Memory B cell (primary cell): Measurements from ENCODE around the gene RASAL1.

ENCODE experiments used
- ATAC-seq: fragments of 150-1000 bp; cut with Tn5 transposase; 2 replicates; pipeline ENCODE4 v1.10.0; 2021; ENCODE audit warnings: low read depth, mild to moderate bottlenecking, moderate library complexity
- DNase-seq, 2 donors: peaks; one replicate each; pipeline ENCODE4 v3.0.0; 2022; ENCODE audit warnings: low spot score in 2 of 2
- H3K27ac Mint-ChIP-seq: one replicate; pipeline ENCODE4 v1.8.0; 2022; ENCODE audit warnings: mild to moderate bottlenecking, moderate library complexity, mixed read lengths
- H3K27me3 Mint-ChIP-seq: one replicate; pipeline ENCODE4 v1.8.0; 2022; ENCODE audit warnings: mixed read lengths
- H3K36me3 Mint-ChIP-seq: one replicate; pipeline ENCODE4 v1.8.0; 2022; ENCODE audit warnings: mild to moderate bottlenecking, mixed read lengths
- H3K4me1 Mint-ChIP-seq: one replicate; pipeline ENCODE4 v1.8.0; 2022; ENCODE audit warnings: mixed read lengths
- H3K4me3 Mint-ChIP-seq: one replicate; pipeline ENCODE4 v1.8.0; 2022; ENCODE audit warnings: mild to moderate bottlenecking, moderate library complexity, mixed read lengths
- H3K9me3 Mint-ChIP-seq: one replicate; pipeline ENCODE4 v1.8.0; 2022; ENCODE audit warnings: mixed read lengths

The RASAL1 gene

DNA sequence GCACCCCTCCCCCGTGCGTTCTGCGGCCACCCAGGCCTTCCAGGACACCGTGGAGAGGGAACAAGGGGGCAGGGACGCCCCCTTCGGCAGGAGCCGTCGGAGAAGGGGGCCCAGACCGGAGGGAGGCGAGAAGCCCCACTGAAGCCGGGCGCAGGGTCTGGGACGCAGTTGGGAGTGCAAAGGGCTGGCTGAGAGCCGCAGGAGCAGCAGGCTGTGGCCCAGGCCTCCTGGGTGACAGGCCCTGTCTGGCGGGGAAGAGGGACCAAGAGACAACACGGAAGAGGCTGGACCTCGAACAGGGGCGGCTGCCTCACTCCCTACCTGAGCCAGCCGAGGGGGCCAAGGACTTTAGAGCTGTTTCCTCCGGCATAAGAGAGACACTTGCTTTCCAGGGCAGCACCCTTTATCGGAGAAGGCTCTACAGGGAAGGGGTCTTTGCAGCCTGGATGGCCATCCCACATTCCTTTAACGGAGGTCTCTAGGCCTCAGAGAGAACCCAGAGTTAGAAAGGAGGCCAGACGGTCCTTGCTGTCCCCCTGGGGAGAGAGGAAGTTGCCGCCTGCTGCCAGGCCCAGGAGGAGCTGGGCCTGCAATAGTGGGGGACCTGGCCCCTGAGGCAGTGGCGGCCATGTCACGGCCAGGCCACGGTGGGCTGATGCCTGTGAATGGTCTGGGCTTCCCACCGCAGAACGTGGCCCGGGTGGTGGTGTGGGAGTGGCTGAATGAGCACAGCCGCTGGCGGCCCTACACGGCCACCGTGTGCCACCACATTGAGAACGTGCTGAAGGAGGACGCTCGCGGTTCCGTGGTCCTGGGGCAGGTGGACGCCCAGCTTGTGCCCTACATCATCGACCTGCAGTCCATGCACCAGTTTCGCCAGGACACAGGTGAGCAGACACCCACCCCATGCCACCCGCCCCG, 77.7 kb downstream of the RASAL1 start:
- H3K36me3 Mint-ChIP-seq = no peaks in the 10 kb centered on the region
- no peak overlapping the region for H3K27ac Mint-ChIP-seq
- no peaks in the 10 kb centered on the region for H3K27me3 Mint-ChIP-seq
- peak overlapping the region; percentile 67 for H3K4me3 Mint-ChIP-seq
- ATAC-seq (no peak), DNase-seq (peak in 1 of 2 donors; percentile 27)
- H3K4me1 Mint-ChIP-seq = peaks cover 22% of the 10 kb centered on the region
- no peaks in the 10 kb centered on the region for H3K9me3 Mint-ChIP-seq

DNA sequence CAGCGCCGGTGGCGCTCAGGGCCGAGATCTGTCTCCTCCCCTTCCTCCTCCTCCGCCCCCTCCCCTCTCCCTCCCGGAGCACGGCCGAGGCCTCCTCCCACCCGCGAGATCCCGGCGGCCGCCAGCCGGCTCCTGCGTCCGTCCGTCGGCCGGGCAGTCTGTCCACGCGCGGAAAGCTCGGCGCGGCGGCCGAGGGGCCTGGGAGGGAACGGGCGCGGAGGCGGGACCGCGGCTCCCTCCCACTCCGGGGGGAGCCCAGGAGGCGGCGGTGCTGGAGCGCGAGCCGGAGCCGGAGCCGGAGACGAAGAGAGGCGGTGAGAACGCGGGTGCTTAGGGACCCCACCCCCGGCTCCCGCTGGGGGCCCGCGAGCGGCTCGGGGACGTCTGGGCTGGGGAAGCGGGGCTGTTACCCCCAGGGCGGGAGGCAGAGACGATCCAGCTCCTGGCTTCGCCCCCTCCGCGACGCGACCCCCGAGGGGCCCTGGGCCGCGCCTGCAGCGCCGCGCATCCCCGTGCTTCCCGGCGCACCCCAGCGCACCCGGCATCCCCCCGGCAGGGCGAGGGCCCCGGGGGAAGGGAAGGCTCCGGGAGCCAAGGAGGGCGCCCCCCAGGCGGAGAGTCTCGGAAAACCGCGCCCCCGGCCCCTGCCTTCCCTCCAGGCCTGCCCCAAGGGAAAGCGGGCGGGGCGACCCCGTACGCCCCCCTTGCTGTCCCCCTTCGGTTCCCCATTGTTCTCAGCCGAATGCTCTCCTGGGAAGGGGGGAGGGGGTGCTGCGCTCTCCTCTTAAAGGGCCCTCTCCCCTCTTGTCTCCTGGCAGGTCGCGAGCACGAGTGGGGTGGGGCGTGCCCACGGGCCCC, 78.7 kb downstream of the RASAL1 start, which contains the start of gene DTX1:
DTX1 (plus strand) TSS at position 100 of the 858 bp plus-strand sequence. CDS start 1,463 bp downstream, outside the sequence.
- H3K27me3 Mint-ChIP-seq = no peaks in the 10 kb centered on the region
- H3K4me1 Mint-ChIP-seq = peaks cover 25% of the 10 kb centered on the region
- DNase-seq = peak in 1 of 2 donors; percentile 51
- H3K4me3 Mint-ChIP-seq = peak within 1 kb of the TSS; percentile 83
- peak within 1 kb of the TSS; percentile 83 for H3K27ac Mint-ChIP-seq
- no peaks in the 10 kb centered on the region for H3K9me3 Mint-ChIP-seq
- ATAC-seq = peak; percentile 61
- no peaks in the 10 kb centered on the region for H3K36me3 Mint-ChIP-seq

DNA sequence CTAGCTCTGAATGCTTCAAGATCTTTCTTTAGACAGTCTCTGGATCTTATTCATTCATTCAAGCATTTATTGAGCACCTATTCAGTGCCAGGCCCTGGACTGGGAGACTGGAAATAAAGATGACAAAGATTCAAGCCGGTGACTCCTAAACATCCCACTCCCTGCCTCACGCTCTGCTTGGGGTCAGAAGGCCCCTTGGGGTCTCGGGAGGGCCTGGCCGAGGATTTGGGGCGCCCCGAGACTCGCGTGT, 79.3 kb downstream of the RASAL1 start:
- DNase-seq (no peak), ATAC-seq (no peak)
- no peaks in the 10 kb centered on the region for H3K9me3 Mint-ChIP-seq
- H3K27me3 Mint-ChIP-seq = no peaks in the 10 kb centered on the region
- H3K27ac Mint-ChIP-seq = peak overlapping the region; percentile 83
- peak overlapping the region; percentile 83 for H3K4me3 Mint-ChIP-seq
- no peaks in the 10 kb centered on the region for H3K36me3 Mint-ChIP-seq
- H3K4me1 Mint-ChIP-seq = peaks cover 25% of the 10 kb centered on the region

DNA sequence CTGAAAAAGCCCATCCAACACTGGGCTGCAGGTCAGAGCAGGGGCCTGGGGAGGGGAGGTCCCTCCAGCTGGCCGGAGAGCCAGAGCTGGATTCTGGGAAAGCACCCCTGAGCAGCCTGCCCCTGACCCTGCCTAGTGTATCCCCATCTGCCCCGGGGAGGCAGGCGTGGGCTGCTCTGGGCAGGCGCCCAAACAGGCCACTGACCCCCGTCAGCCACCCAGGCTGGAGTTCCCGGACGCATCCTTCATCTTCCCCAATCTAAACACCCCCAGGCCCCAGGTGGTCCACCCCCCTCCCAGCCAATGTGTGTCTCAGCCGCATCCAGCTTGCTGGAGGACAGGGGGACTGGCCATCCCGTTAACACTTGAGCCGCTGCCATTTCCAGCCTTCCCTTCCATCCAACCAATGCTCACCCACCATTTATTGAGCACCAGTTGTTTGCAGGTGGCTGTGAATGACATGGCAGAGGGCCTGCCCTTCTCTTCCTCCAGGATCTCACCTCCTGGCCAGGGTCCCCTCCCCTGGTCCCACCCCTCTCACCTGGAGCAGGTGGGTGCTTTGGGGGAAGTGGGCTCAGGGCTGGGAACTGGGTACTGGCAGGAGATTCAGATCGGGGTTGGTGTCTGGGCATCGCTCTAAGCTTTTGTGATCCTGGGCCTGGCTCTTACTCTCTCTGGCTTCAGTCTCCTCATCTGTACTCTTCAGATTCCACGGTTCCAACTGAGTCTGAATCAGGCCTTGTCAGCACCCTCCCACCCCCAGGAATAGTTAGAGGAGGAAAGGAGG, 79.8 kb downstream of the RASAL1 start:
- H3K9me3 Mint-ChIP-seq = no peaks in the 10 kb centered on the region
- H3K4me1 Mint-ChIP-seq = peaks cover 30% of the 10 kb centered on the region
- DNase-seq = no peak
- H3K36me3 Mint-ChIP-seq = no peaks in the 10 kb centered on the region
- H3K27ac Mint-ChIP-seq = peak overlapping the region; percentile 83
- H3K4me3 Mint-ChIP-seq = peak overlapping the region; percentile 83
- no peaks in the 10 kb centered on the region for H3K27me3 Mint-ChIP-seq
- no peak for ATAC-seq

DNA sequence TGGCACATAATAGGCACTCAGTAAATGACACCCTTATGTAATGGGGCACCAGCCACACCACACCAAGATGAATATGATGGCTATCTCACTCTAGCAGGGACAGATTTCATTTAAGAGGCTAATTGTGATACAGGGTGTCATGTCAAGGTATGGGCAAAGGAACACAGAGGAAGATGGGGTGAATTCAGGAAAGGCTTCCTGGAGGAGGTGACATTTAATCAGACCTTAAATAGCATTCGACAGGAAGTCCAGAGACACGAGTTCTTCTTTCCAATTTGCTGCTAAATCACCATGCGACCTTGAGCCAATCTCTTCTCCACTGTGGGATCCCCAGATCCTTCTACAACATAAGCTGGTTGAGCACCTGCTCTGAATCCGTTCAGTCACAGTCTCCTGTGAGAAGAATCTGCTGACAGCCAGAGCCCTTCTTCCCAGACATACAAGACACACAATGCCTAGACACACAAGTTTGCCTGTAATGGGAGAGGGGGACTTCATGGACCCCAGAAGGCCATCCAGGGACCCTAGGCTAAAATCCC, 80.5 kb downstream of the RASAL1 start:
- no peaks in the 10 kb centered on the region for H3K36me3 Mint-ChIP-seq
- no peaks in the 10 kb centered on the region for H3K9me3 Mint-ChIP-seq
- peaks cover 36% of the 10 kb centered on the region for H3K4me1 Mint-ChIP-seq
- ATAC-seq (no peak), DNase-seq (no peak)
- H3K27ac Mint-ChIP-seq = no peak overlapping the region
- H3K27me3 Mint-ChIP-seq = no peaks in the 10 kb centered on the region
- peak overlapping the region; percentile 25 for H3K4me3 Mint-ChIP-seq

DNA sequence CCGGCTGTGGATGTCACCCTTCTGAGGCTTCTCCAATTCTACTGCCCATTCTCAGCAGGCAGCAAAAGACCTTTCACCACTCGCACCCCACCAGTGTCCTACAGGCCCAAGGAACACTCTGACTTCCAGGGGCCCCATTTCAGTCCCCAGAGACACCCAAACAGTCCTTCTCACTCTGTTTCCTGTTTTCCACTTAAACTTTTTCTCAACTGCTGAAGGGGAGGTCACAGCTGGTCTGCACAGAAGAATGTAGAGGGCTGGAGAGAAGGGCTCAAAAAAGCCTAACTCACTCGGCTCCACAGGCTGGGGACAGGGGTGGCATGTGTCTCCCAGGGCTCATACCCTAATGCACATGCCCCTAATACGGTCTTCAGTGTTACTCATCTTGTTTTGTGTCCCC, 83.2 kb downstream of the RASAL1 start:
- ATAC-seq = no peak
- H3K36me3 Mint-ChIP-seq = no peaks in the 10 kb centered on the region
- H3K4me3 Mint-ChIP-seq = no peak overlapping the region
- DNase-seq = no peak
- H3K4me1 Mint-ChIP-seq = peaks cover 45% of the 10 kb centered on the region
- no peaks in the 10 kb centered on the region for H3K9me3 Mint-ChIP-seq
- no peaks in the 10 kb centered on the region for H3K27me3 Mint-ChIP-seq
- no peak overlapping the region for H3K27ac Mint-ChIP-seq

DNA sequence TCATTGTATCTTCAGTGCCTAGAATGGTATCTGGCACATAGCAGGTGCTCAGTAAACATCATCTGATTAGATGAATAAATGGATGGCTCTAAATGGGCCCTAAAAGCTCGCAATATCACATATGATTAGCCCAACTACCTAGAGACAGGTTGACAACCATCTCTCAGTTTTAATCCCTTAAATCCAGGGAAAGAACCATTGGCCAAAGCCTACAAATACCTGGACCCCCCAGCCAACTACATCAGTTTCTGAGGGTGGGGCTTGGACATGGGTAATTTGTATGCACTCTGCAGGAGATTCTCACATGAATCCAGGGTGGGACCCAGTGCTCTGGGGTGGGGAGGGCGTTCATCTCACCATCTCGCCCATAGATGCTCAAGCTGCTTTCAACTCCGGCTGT, 83.8 kb downstream of the RASAL1 start:
- Mint-ChIP-seq H3K4me1 (peaks cover 45% of the 10 kb centered on the region), H3K4me3 (no peak overlapping the region), H3K27me3 (no peaks in the 10 kb centered on the region), H3K27ac (no peak overlapping the region), H3K9me3 (no peaks in the 10 kb centered on the region), H3K36me3 (no peaks in the 10 kb centered on the region)
- DNase-seq (no peak), ATAC-seq (no peak)

DNA sequence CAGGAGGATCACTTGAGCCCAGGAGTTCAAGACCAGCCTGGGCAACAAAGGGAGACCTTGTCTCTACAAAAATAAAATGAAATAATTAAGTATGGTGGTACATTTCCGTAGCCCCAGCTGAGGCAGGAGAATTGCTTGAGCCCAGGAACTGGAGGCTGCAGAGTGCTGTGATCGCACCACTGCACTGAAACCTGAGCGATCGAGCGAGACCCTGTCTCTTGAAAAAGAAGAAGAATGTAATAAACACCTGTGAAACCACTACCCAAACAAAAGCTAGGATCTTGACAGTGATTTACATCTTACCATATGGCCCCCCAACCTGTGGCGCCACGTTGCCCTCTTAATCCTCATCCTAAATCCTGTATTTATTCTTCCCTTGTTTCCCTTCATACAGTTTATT, 84.8 kb downstream of the RASAL1 start:
- Mint-ChIP-seq H3K27me3 (no peaks in the 10 kb centered on the region), H3K27ac (no peak overlapping the region), H3K4me1 (peaks cover 41% of the 10 kb centered on the region), H3K4me3 (peak overlapping the region; percentile 19), H3K36me3 (no peaks in the 10 kb centered on the region), H3K9me3 (no peaks in the 10 kb centered on the region)
- peak; percentile 83 for ATAC-seq
- DNase-seq = peak; percentile 22 to 43

DNA sequence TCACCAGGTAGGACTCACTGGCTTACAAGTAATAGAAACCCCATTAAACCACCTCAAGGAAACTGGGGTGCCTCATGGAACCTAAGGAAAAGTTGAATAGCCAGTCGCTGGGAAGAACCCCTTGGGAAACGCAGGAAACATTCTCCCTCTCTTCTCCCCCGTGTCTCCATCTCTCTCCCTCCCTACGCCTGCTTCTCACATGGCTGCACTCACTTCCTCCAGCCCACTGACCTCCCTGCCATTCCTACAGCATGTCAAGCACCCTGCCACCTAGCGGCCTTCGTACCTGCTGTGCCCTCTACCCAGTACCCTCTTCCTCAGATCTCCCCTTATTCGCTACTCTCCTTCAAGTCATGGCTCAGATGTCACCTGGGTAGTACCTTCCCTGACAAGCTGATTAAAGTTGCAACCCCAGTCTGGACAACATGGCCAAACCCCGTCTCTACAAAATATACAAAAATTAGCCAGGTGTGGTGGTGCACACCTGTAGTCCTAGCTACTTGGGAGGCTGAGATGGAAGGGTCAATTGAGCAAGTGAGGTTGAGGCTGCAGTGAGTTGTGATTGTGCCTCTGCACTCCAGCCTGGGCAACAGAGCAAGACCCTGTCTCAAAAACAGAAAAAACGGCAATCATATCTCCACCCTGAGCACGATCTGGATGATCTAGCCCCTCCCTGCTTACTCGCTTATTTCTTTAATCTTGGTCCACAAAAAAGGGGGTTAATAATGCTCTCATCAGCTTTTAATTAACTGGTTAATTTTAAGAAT, 85.4 kb downstream of the RASAL1 start:
- Mint-ChIP-seq H3K27ac (no peak overlapping the region), H3K4me1 (peaks cover 41% of the 10 kb centered on the region), H3K4me3 (no peak overlapping the region), H3K9me3 (no peaks in the 10 kb centered on the region), H3K27me3 (peaks cover 2% of the 10 kb centered on the region), H3K36me3 (no peaks in the 10 kb centered on the region)
- ATAC-seq (peak; percentile 48), DNase-seq (peak in 1 of 2 donors; percentile 24)
